A673 (cell line): Measurements from ENCODE around the gene WDFY4.

Experiments used
- EZH2 ChIP-seq: fragments of 200-600 bp; sonication (generic); IDR thresholded peaks from 2 replicates; pipeline ENCODE4 v1.6.1; 2017; ENCODE audit warnings: borderline replicate concordance, low read depth, mild to moderate bottlenecking, mixed read lengths, antibody characterized with exemption, low read length; ENCODE audit not compliant: poor library complexity, severe bottlenecking
- TF ChIP-seq, protein P1 (sequence below): fragments of 300-800, 200-600 bp; sonication (generic); conservative IDR thresholded peaks from 2 replicates; pipeline ENCODE4 v1.5.1; 2017; ENCODE audit warnings: low read depth, mild to moderate bottlenecking, antibody characterized with exemption, low read length, moderate library complexity, mixed read lengths

DNA sequence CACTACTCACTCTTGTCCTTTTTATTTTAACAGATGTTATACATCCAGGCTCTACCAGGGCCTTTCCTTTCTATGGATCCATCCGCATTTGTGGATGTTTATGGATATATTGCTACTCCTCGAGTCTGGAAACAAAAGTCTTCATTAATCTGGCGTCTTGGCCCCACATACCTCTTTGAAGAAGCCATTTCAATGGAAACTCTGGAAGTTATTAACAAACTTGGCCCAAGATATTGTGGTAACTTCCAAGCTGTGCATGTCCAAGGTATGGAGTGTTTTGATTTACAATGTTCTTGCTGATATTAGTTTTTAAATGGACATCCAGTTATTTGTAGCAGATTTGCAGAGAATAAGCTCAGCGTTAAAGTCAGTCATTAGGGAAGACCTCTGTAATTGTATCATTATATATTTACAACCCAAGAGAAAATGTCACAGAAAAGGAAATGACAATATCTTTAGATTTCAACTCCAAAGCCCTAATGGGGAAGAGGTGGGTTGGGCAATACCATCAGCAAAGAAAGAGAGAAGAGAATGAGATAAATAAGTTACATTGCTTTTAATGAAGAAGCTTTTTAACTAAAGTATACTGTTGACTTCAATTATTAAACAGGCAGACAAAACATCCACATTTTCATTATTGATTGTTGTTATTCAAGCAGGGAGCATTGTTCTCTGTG, 102.1 kb downstream of the WDFY4 start:
- TF ChIP-seq, protein P1, sequence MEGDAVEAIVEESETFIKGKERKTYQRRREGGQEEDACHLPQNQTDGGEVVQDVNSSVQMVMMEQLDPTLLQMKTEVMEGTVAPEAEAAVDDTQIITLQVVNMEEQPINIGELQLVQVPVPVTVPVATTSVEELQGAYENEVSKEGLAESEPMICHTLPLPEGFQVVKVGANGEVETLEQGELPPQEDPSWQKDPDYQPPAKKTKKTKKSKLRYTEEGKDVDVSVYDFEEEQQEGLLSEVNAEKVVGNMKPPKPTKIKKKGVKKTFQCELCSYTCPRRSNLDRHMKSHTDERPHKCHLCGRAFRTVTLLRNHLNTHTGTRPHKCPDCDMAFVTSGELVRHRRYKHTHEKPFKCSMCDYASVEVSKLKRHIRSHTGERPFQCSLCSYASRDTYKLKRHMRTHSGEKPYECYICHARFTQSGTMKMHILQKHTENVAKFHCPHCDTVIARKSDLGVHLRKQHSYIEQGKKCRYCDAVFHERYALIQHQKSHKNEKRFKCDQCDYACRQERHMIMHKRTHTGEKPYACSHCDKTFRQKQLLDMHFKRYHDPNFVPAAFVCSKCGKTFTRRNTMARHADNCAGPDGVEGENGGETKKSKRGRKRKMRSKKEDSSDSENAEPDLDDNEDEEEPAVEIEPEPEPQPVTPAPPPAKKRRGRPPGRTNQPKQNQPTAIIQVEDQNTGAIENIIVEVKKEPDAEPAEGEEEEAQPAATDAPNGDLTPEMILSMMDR, result no peak
- no peak for TF ChIP-seq EZH2
